Endothelial cell (in vitro differentiated cells): ENCODE results near the gene PMM2. TPM values are rescaled to one million over a fixed set of nuclear protein-coding genes. Genes with fewer than 3 reads are reported as not detected.
"Not testable (repeated sequence)": the region's sequence is repeated elsewhere in the genome, so short reads cannot be mapped to it uniquely, and the experiment has no call there.

ENCODE experiments used
- DNase-seq: peaks from one replicate; pipeline ENCODE4 v3.0.0; 2021; ENCODE audit warnings: low spot score
- H3K27ac Mint-ChIP-seq: one replicate; pipeline ENCODE4 v1.8.0; 2021; ENCODE audit warnings: mixed read lengths, inconsistent platforms; ENCODE audit not compliant: unreplicated experiment
- H3K27me3 Mint-ChIP-seq: one replicate; pipeline ENCODE4 v1.8.0; 2021; ENCODE audit warnings: mild to moderate bottlenecking, moderate library complexity, mixed read lengths, inconsistent platforms; ENCODE audit not compliant: unreplicated experiment
- H3K36me3 Mint-ChIP-seq: one replicate; pipeline ENCODE4 v1.8.0; 2021; ENCODE audit warnings: mild to moderate bottlenecking, low read depth, mixed read lengths, inconsistent platforms; ENCODE audit not compliant: unreplicated experiment
- H3K4me1 Mint-ChIP-seq: one replicate; pipeline ENCODE4 v1.8.0; 2021; ENCODE audit warnings: mild to moderate bottlenecking, mixed read lengths, inconsistent platforms; ENCODE audit not compliant: unreplicated experiment
- H3K4me3 Mint-ChIP-seq: one replicate; pipeline ENCODE4 v1.8.0; 2021; ENCODE audit warnings: mild to moderate bottlenecking, mixed read lengths, inconsistent platforms; ENCODE audit not compliant: unreplicated experiment
- H3K9me3 Mint-ChIP-seq: one replicate; pipeline ENCODE4 v1.8.0; 2021; ENCODE audit warnings: mixed read lengths, inconsistent platforms; ENCODE audit not compliant: unreplicated experiment
- CTCF ChIP-seq: fragments of 200-600 bp; sonication (generic); IDR thresholded peaks from one replicate; pipeline ENCODE4 v1.5.0; 2021; ENCODE audit warnings: antibody characterized with exemption; ENCODE audit not compliant: unreplicated experiment
- total RNA-seq: library from RNA; stranded (reverse); fragmentation: NEBNext Ultra II Directional; extraction: Animal tissue kit (Norgen Biotek cat#: 25700); gene quantifications from one replicate; pipeline ENCODE4 v1.2.1, GENCODE V29; 2021; ENCODE audit not compliant: unreplicated experiment

Gene PMM2
- total RNA-seq, 1 donor from 2014 or later, result 19.3 TPM

GRCh38 chr16:8872967-8873865 is 75.6 kb downstream of the PMM2 start:
- no peak overlapping the region for H3K4me3 Mint-ChIP-seq
- TF ChIP-seq CTCF, result peak; percentile 21
- no peaks in the 10 kb centered on the region for H3K9me3 Mint-ChIP-seq
- H3K27me3 Mint-ChIP-seq, result peaks cover 4% of the 10 kb centered on the region
- H3K27ac Mint-ChIP-seq, result no peak overlapping the region
- no peak for DNase-seq
- no peaks in the 10 kb centered on the region for H3K36me3 Mint-ChIP-seq
- peaks cover 4% of the 10 kb centered on the region for H3K4me1 Mint-ChIP-seq

GRCh38 chr16:8873866-8874195 is 76.2 kb downstream of the PMM2 start:
- H3K4me1 Mint-ChIP-seq, H3K27ac Mint-ChIP-seq, H3K4me3 Mint-ChIP-seq, DNase-seq, H3K9me3 Mint-ChIP-seq, H3K36me3 Mint-ChIP-seq, H3K27me3 Mint-ChIP-seq: not testable (repeated sequence)

- Mint-ChIP-seq H3K36me3 (no peaks in the 10 kb centered on the region), H3K27me3 (peaks cover 1% of the 10 kb centered on the region), H3K9me3 (no peaks in the 10 kb centered on the region), H3K27ac (no peak overlapping the region), H3K4me1 (peaks cover 4% of the 10 kb centered on the region), H3K4me3 (no peak overlapping the region)
- no peak for DNase-seq
- no peak for TF ChIP-seq CTCF
Observed at GRCh38 chr16:8874388-8874787, 76.7 kb downstream of the PMM2 start.

GRCh38 chr16:8875317-8875716 is 77.7 kb downstream of the PMM2 start:
- H3K9me3 Mint-ChIP-seq, H3K4me1 Mint-ChIP-seq, H3K36me3 Mint-ChIP-seq, DNase-seq, H3K4me3 Mint-ChIP-seq, H3K27ac Mint-ChIP-seq, H3K27me3 Mint-ChIP-seq: not testable (repeated sequence)

GRCh38 chr16:8877894-8878522 is 80.4 kb downstream of the PMM2 start:
- H3K4me3 Mint-ChIP-seq, result no peak overlapping the region
- H3K4me1 Mint-ChIP-seq, result peaks cover 3% of the 10 kb centered on the region
- no peaks in the 10 kb centered on the region for H3K9me3 Mint-ChIP-seq
- H3K27me3 Mint-ChIP-seq, result no peaks in the 10 kb centered on the region
- no peak for TF ChIP-seq CTCF
- DNase-seq, result no peak
- H3K36me3 Mint-ChIP-seq, result no peaks in the 10 kb centered on the region
- H3K27ac Mint-ChIP-seq, result no peak overlapping the region

GRCh38 chr16:8878523-8878911 is 80.9 kb downstream of the PMM2 start:
- Mint-ChIP-seq H3K4me3 (no peak overlapping the region), H3K27me3 (no peaks in the 10 kb centered on the region), H3K27ac (no peak overlapping the region), H3K4me1 (peaks cover 3% of the 10 kb centered on the region), H3K36me3 (no peaks in the 10 kb centered on the region), H3K9me3 (no peaks in the 10 kb centered on the region)
- DNase-seq, result no peak
- no peak for TF ChIP-seq CTCF
